NT2/D1 (cell line): ENCODE measurements around the gene MIPOL1.
"Not testable (repeated sequence)": the region's sequence is repeated elsewhere in the genome, so short reads cannot be mapped to it uniquely, and the experiment has no call there.

Experiments used
- SUZ12 ChIP-seq: IDR thresholded peaks from 2 replicates; pipeline ENCODE4 v1.6.1; 2011; ENCODE audit not compliant: insufficient read length, insufficient read depth; ENCODE audit errors: extremely low read depth
- ZNF274 ChIP-seq: IDR thresholded peaks from 2 replicates; pipeline ENCODE4 v1.6.1; 2011; ENCODE audit warnings: mild to moderate bottlenecking, low read depth, low read length

- not testable (repeated sequence) for TF ChIP-seq SUZ12, ZNF274
These were observed 97.5 kb downstream of the MIPOL1 start for GRCh38 chr14:37295262-37295661.
